NCI-H1694 (cell line): ENCODE data around the gene FNIP2.
"Not testable (repeated sequence)": the region's sequence is repeated elsewhere in the genome, so short reads cannot be mapped to it uniquely, and the experiment has no call there.

Source experiments
- DNase-seq: peaks from one replicate; lab custom pipeline; 2025; lab: John Stamatoyannopoulos, UW

The FNIP2 gene

GRCh38 chr4:158768555-158769174 lies at the start of gene FNIP2:
FNIP2 (plus strand) TSS chr4:158769026; CDS start chr4:158769213, 187 bp downstream.
- DNase-seq = peak; percentile 15

- no peak for DNase-seq
Measured at GRCh38 chr4:158721680-158722079, 47.1 kb upstream of the FNIP2 start.

DNA sequence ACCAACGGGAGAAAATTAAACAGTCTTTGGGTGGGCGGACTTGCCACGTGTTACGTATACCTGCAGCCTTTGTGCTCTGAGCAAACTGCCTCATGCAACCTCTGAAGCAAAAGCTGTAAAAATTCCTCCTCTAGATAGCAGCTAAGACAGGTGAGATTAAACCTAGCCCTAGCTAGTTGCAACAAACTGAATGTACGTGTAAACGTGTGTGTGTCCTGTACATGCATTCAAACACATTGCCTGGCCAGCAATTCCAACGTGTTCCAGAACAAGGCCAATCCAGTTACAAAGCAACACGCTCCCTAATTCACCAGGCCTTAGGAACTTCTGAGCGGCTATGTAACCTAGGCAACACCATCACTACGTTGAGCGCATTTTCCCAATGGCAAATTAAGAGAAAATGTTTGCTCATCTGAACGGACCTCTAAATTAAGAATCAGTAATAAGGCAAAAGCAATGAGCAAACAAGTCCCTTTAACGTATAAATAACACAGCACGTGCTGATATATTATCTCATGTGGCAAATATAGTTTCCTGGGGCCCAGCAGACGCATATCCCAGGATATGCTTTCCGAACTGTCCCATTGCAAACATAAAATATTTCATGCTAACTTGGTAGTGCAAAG lies 46.4 kb upstream of the FNIP2 start:
- DNase-seq = no peak

DNA sequence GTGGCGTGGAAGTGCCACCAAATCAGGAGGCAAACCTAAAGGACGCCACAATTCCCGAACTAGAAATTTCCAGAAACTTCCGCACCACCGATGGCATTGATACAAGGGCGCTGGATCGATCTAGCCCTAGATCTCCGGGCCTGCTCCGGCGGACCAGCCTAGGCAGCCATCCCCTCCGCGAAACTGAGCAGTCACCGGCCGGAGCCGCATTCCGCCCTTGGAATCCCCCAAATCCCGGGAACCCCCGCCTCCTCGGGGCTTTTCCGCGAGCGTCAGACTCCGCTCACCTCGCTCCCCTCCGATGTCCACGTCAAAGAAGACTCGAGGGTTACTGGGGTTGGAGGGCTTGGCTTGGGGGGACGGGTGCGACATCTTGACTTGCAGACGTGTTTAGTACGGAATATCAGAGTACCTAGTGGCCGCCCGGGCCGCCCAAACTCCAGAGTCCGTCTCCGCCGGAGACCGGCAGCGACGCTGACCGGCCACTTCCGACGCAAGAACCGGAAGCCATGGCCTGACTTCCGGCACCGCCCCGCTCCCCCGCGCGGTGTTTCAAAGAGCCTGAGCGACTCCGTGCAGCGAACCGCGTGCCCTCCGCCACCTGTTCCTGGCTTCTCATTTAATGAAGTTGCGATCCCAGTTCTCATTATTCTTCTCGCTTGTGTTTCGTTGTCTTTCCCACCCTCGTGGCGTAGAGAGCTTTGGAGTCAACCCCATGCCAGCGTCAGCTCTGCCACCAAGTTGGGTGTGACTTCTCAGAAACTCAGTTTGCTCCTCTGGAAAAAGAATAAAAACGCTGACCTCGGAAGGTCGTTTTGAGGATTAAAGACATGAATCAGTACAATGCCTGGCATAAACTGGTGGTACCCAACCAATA lies 45.7 kb upstream of the FNIP2 start, which contains the start of gene PPID:
Gene PPID, minus strand, starts transcription at position 480 of the 877 bp plus-strand sequence. Its CDS starts 108 bp downstream, at position 372.
- DNase-seq = peak; percentile 66

DNA sequence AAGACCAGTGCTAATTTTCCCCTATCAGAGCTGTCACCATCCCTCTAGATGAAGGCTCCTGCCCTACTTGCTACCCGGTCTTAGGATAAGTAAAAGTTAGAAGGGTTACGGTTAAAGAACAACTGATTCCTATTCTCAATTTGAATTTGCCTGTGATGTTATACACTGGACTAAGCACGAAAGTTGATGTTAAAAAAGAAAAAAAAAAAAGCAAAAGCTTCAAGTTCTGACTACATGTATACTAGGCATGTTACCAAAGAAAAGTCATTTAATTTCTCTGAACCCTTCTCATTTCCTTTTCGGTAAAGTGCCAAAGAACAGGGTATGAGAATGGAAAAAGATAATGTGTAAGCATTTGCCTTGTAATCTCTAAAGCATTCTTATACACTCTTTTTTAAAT lies 44.2 kb upstream of the FNIP2 start:
- DNase-seq = no peak

DNA sequence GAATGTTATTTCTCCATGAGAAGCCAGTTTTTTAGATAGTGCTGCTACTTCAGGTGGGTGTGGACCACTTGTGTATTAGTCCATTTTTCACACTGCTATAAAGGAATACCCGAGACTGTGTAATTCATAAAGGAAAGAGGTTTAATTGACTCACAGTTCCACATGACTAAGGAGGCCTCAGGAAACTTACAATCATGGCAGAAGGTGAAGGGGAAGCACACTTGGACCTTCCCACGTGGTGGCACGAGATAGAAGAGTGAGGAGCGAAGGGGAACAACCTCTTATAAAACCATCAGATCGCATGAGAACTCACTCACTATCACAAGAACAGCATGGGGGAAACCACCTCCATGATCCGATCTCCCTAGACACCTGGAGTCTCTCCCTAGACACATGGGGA lies 42.2 kb upstream of the FNIP2 start:
- DNase-seq = no peak

- DNase-seq = no peak
Measured at GRCh38 chr4:158728236-158728635, 40.6 kb upstream of the FNIP2 start.

DNA sequence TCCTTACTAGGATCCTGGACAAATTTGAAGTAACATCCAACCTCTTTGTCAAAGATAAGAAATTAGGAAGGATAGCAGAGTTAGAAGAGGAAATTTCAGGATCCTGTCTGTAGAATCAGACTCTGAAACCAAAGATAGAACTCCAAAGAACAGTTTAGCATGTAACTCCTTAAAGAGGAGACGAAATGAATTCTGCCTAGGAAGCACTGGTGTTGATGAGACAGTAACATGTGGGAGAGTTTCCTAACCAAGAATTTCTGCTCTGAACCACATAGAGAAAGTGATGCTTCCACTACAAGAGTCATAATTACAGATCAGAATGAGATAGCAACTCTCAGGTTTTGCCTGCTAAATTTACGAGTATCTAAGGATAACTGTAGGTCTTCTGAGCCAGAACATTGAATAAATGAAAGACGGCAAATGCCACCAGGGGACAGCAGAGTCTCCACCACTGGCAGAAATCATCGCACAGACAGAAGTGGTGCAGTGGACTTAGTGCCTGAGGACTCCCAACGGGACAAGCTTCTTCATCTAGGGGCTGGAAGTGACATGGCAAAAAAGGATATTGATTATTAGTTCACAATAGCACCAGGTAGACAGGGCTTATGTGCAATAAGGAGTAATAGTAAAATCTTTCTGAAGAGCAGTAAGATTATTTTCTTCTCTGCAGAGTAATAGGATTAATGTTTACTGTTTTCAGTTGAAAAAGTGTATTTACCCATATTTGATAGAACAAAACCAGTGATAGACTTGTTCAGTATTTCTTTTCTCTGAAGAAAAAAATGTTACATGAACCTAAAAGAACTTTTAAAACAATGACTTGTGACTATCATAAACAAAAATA lies 38.9 kb upstream of the FNIP2 start:
- DNase-seq = peak; percentile 46

GRCh38 chr4:158738866-158739265 lies 30.0 kb upstream of the FNIP2 start:
- no peak for DNase-seq

GRCh38 chr4:158739600-158739999 lies 29.2 kb upstream of the FNIP2 start:
- DNase-seq = no peak

- no peak for DNase-seq
Measured at GRCh38 chr4:158741326-158742021, 27.4 kb upstream of the FNIP2 start.

DNA sequence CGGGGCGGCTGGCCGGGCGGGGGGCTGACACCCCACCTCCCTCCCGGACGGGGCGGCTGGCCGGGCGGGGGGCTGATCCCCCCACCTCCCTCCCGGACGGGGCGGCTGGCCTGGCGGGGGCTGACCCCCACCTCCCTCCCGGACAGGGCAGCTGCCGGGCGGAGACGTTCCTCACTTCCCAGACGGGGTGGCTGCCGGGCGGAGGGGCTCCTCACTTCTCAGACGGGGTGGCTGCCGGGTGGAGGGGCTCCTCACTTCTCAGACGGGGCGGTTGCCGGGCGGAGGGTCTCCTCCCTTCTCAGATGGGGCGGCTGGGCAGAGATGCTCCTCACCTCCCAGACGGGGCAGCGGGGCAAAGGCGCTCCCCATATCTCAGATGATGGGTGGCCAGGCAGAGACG lies 22.3 kb upstream of the FNIP2 start:
- DNase-seq = not testable (repeated sequence)

GRCh38 chr4:158750379-158750778 lies 18.4 kb upstream of the FNIP2 start:
- no peak for DNase-seq

DNA sequence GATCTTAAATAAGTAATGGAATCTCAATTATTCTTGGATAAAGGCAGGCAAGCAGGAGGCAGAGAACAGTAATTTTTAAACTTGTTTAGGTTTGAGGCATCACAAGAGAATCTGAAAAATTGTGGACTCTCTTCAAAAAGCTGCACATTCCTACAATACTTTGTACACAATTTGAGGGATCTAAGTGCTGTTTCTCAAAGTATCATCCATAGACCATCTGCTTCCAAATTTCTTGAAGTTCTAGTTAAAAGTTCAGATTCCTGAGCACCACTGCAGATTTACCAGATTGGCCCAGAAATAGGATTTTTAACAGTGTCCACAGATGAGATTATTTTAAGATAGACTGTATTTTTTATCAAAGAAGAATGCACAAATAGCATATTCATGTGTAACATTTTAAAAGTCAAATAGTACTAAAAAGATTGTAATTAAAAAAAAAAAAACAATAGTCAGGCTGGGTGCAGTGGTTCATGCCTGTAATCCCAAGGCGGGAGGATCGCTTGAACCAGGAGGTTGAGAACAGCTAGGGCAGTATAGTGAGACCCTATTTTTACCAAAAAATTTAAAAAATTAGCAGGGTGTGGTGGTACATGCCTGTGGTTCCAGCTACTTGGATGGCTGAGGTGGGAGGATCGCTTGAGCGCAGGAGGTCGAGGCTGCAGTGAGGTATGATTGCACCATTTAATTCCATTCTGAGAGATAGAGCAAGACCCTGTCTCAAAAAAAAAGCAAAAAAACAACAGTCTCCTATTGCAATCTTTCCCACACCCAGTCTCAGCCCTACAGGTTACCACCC lies 14.2 kb upstream of the FNIP2 start:
- no peak for DNase-seq

- not testable (repeated sequence) for DNase-seq
Measured at GRCh38 chr4:158755819-158756218, 13.0 kb upstream of the FNIP2 start.

DNA sequence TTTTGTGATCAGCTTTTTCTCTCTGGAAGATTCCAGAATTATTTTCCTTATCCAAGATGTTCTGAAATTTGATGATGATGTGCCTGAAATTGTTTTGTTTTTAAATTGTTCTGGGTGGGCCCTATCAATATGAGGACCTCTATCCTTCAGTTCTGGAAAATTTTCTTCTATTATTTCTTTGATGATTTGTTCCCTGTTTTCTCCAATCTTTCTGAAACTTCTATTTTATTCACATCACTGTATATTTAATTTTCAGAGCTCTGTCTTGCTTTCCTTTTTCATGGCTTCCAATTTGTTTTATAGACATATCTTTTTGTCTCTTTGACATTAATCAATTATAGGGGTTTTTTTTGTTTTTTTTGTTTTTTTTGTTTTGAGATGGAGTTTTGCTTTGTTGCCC lies 12.2 kb upstream of the FNIP2 start:
- no peak for DNase-seq

DNA sequence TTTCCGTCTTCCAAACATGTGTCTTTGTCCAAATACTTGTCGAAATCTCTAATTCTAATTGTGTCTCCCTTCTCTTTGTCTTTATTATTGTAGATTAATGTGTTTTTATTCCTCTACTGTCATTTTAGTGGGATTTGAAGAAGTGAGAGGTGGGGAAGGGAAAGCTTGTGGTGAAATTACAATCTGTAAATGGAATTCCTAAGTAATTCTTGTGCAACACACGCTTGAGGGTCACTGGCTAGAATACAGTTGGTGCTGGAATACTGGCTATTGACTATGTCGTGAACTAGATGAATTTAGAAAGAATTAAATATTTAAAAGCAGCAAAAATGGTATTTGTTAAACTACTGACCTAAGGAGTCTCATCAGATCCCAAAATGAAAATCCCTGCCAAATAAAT lies 10.7 kb upstream of the FNIP2 start:
- no peak for DNase-seq

GRCh38 chr4:158758703-158759102 lies 10.1 kb upstream of the FNIP2 start:
- DNase-seq = no peak

DNA sequence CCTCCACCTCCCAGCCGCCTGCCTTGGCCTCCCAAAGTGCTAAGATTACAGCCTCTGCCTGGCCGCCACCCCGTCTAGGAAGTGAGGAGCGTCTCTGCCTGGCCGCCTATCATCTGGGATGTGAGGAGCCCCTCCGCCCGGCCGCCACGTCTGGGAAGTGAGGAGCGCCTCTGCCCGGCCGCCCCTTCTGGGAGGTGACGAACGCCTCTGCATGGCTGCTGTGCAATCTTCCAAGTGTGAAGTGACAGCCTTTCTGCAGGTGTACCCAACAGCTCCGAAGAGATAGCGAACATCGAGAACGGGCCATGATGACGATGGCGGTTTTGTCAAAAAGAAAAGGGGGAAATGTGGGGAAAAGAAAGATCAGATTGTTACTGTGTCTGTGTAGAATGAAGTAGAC lies 9.3 kb upstream of the FNIP2 start:
- DNase-seq = not testable (repeated sequence)

DNA sequence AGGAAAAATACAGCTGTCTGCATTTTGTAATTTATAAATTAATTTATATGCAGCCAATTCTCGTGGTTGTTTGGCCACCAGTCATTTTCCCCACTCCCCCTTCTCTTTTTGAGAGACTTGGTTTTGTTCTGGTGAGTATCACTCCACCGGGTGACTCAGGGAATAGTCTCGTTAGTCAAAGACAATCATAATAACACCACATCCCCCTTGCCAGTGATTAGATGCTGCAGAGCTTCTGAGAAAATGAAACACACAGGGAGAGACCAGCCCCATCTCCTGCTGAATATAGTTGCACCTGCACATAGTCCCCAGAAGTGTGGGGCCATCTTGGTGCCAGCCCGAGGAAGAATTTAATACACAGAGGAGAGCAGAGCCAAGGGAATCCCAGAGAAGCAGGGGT lies 8.0 kb upstream of the FNIP2 start:
- DNase-seq = no peak

GRCh38 chr4:158762553-158762952 lies 6.3 kb upstream of the FNIP2 start:
- DNase-seq = no peak
